Stimulated activated effector memory CD8-positive, alpha-beta T cell treated with anti-CD3 and anti-CD28 coated beads, Interleukin-12 subunit alpha, Interleukin-12 subunit beta, amount 100 ng/mL, for 72 hours (primary cell): Measurements from ENCODE around the gene XPNPEP2.

Experiments
- ATAC-seq: fragments of 150-1000 bp; cut with Tn5 transposase; 2 replicates; pipeline ENCODE4 v1.10.0; 2021
- DNase-seq, 2 donors: peaks; one replicate each; pipeline ENCODE4 v3.0.0; 2021 to 2022; ENCODE audit warnings: low spot score in 2 of 2
- H3K27ac Mint-ChIP-seq: one replicate; pipeline ENCODE4 v1.8.0; 2022; ENCODE audit warnings: mild to moderate bottlenecking, mixed read lengths
- H3K36me3 Mint-ChIP-seq: one replicate; pipeline ENCODE4 v1.8.0; 2022; ENCODE audit warnings: mild to moderate bottlenecking, mixed read lengths
- H3K4me1 Mint-ChIP-seq: one replicate; pipeline ENCODE4 v1.8.0; 2022; ENCODE audit warnings: mixed read lengths
- H3K4me3 Mint-ChIP-seq: one replicate; pipeline ENCODE4 v1.8.0; 2022; ENCODE audit warnings: mild to moderate bottlenecking, mixed read lengths
- H3K9me3 Mint-ChIP-seq: one replicate; pipeline ENCODE4 v1.8.0; 2022; ENCODE audit warnings: mixed read lengths

The XPNPEP2 gene

GRCh38 chrX:129706400-129707072 lies 32.2 kb upstream of the XPNPEP2 start:
- no peaks in the 10 kb centered on the region for H3K9me3 Mint-ChIP-seq
- H3K27ac Mint-ChIP-seq, result no peak overlapping the region
- no peak for DNase-seq
- no peak for ATAC-seq
- H3K36me3 Mint-ChIP-seq, result no peaks in the 10 kb centered on the region
- no peak overlapping the region for H3K4me3 Mint-ChIP-seq
- peaks cover 6% of the 10 kb centered on the region for H3K4me1 Mint-ChIP-seq

- Mint-ChIP-seq H3K27ac (no peak overlapping the region), H3K9me3 (no peaks in the 10 kb centered on the region), H3K36me3 (no peaks in the 10 kb centered on the region), H3K4me1 (no peaks in the 10 kb centered on the region), H3K4me3 (no peak overlapping the region)
- ATAC-seq (no peak), DNase-seq (no peak)
Observed at GRCh38 chrX:129714581-129714980, 24.2 kb upstream of the XPNPEP2 start.

DNA sequence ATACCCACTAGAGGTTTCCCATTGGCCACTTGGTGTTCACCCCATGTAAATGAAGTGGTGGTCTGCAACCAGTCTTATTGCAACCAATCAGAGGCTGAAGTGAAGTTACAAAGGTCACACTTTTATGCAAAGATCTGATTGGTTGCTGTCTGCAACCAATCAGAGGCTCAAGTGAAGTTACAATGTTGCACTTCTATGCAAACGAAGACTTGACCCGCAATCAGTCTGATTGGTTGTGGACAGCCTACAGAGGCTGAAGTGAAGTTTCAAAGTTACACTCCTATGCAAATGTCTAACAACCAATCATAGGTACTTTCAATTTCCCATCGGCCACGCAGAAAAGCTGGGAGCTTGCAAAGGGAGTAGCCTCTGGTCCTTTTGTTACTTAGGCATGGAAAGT lies 22.3 kb upstream of the XPNPEP2 start:
- Mint-ChIP-seq H3K4me1 (peaks cover 2% of the 10 kb centered on the region), H3K9me3 (no peaks in the 10 kb centered on the region), H3K27ac (no peak overlapping the region), H3K4me3 (no peak overlapping the region), H3K36me3 (no peaks in the 10 kb centered on the region)
- DNase-seq (no peak), ATAC-seq (no peak)

DNA sequence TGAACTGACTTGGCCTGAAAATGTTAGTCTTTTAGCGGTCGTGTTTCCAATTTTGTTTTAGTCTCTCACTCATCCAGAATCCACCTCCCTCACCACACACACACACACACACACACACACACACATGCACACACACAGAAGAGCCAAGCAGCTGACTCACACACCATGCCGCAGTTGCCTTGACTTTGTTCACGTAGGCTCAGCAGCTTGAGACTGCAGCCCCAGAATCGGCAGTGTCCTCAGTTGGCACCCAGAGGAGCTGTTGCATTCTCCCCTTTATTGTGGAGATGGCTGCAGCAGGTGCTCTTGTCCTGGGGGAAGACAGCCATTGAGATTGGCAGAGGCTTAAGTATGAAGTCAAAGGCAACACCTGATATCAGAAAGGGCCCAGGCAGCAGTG lies 20.9 kb upstream of the XPNPEP2 start:
- Mint-ChIP-seq H3K27ac (peak overlapping the region; percentile 58), H3K9me3 (no peaks in the 10 kb centered on the region)

DNA sequence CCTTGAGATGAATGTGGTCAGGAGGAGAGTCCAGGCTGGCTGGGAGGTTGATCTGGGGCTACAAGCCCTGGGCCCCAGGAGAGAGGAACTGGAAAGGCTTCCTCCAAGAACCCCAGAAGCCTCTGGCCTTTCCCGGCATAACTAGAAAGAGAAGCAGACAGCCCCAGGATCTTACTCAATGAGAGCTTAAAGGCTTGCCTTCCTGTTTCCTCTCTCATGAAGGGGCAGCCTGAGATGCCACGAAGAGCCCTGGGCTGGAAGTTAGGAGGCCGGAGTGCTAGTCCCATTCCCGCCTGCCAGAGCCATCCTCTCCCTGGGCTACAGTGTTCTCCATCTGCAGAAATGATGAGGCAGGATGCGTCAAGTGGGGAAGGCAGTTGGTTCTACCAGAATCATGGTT lies 20.1 kb upstream of the XPNPEP2 start:
- Mint-ChIP-seq H3K27ac (peak overlapping the region; percentile 58), H3K36me3 (no peaks in the 10 kb centered on the region), H3K4me3 (no peak overlapping the region), H3K4me1 (peaks cover 14% of the 10 kb centered on the region), H3K9me3 (no peaks in the 10 kb centered on the region)
- DNase-seq, result no peak
- ATAC-seq, result no peak

More for the DNA sequence above, 20.9 kb upstream of the XPNPEP2 start:
- Mint-ChIP-seq H3K4me3 (no peak overlapping the region), H3K36me3 (no peaks in the 10 kb centered on the region), H3K4me1 (peaks cover 14% of the 10 kb centered on the region)
- no peak for DNase-seq
- ATAC-seq, result no peak

DNA sequence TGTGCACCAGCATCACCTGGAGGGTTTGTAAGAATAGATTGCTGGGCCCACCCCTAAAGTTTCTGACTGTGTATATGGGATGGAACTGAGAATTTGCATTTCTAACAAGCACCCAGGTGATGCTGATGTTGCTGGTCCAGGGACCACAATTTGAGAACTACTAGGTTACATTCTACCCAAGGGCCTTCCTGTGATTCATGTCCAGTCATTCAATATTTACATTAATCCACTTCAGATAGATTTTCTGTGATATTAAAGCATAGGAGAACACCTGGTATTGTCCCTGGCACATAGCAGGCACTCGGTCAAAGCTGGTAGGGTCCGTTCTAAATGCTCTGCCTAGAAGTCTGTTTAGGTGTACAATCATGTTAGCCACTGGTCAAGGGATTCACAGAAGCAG lies 19.5 kb upstream of the XPNPEP2 start:
- no peak overlapping the region for H3K27ac Mint-ChIP-seq
- ATAC-seq, result no peak
- no peak for DNase-seq
- H3K36me3 Mint-ChIP-seq, result no peaks in the 10 kb centered on the region
- H3K4me3 Mint-ChIP-seq, result no peak overlapping the region
- peaks cover 15% of the 10 kb centered on the region for H3K4me1 Mint-ChIP-seq
- no peaks in the 10 kb centered on the region for H3K9me3 Mint-ChIP-seq

DNA sequence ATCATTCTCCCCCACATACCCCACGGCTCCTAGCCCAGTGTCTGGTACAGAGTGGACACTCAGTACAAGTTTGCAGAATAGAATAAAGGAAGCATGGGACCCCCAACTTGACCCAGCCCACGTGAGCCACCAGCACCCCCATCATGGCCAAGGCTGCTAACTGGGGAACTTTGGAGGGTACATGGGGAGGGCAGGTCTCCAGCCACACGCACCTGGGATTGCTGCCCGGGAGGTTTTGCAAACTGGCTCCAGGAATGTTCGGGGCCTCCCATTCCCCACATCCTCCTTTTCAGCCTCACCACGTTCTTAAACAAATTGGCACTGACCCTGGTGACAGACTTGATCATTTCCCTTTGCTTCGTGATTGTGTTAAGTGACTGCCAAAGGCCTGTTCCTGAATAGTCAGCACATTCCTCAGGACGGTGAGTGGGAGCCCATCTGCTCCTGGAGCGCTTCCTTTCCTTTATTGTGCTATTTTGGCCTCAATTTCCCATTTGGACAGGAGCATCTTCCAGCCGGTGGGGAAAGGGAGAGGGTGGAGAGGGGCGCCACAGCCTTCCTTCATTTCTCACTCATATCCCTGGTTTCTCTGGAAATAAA lies 18.7 kb upstream of the XPNPEP2 start:
- DNase-seq (no peak), ATAC-seq (no peak)
- Mint-ChIP-seq H3K4me3 (no peak overlapping the region), H3K27ac (no peak overlapping the region), H3K4me1 (peaks cover 20% of the 10 kb centered on the region), H3K9me3 (no peaks in the 10 kb centered on the region), H3K36me3 (no peaks in the 10 kb centered on the region)

GRCh38 chrX:129720741-129721140 lies 18.0 kb upstream of the XPNPEP2 start:
- H3K9me3 Mint-ChIP-seq, result no peaks in the 10 kb centered on the region
- H3K4me1 Mint-ChIP-seq, result peaks cover 20% of the 10 kb centered on the region
- no peak for DNase-seq
- no peak for ATAC-seq
- no peak overlapping the region for H3K4me3 Mint-ChIP-seq
- H3K27ac Mint-ChIP-seq, result no peak overlapping the region
- H3K36me3 Mint-ChIP-seq, result no peaks in the 10 kb centered on the region

- Mint-ChIP-seq H3K4me3 (no peak overlapping the region), H3K36me3 (no peaks in the 10 kb centered on the region), H3K9me3 (no peaks in the 10 kb centered on the region), H3K4me1 (peaks cover 25% of the 10 kb centered on the region), H3K27ac (peak overlapping the region; percentile 69)
- DNase-seq (no peak), ATAC-seq (no peak)
Observed at GRCh38 chrX:129721414-129721813, 17.4 kb upstream of the XPNPEP2 start.

DNA sequence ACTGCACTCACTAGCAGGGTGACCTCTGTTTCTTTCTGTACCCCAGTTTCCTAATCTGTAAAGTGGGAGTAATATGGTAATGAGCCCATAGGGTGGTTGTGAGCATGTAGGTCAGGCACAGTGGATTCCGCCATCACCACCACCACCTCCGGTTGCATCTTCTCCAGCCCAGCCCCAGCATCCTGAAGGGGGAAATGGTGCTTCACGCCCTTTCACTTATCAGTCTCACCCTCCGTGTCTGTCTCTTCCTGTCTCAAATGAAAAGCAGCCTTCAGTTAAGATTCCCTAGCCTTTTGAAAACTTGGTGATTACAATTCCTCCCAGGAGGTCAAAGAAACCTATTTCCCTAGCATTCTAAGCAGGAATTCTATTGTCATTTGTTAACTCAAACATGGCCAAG lies 16.9 kb upstream of the XPNPEP2 start:
- H3K4me1 Mint-ChIP-seq, result peaks cover 30% of the 10 kb centered on the region
- peak overlapping the region; percentile 69 for H3K27ac Mint-ChIP-seq
- no peak for ATAC-seq

DNA sequence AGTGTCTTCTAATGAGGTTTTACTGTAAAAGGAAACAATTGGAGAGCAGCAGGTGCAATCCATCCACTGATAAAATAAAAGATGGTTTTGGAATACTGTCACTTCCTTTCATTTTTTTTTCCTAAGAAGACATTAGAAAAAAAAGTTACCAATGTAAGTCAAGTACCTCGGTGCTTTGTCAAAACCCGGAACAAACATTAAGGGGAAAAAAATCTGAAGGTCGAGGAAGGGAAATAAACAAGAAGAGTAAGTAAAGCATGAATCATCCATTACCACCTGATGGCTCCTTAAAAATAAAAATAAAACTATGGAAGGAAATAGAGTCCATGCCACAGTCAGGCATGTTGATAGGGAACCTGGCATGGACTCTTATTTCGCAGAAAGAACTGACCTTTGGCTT lies 15.3 kb upstream of the XPNPEP2 start:
- ATAC-seq, result no peak
- no peaks in the 10 kb centered on the region for H3K36me3 Mint-ChIP-seq
- no peak for DNase-seq
- peaks cover 32% of the 10 kb centered on the region for H3K4me1 Mint-ChIP-seq
- no peak overlapping the region for H3K27ac Mint-ChIP-seq
- H3K9me3 Mint-ChIP-seq, result no peaks in the 10 kb centered on the region
- H3K4me3 Mint-ChIP-seq, result no peak overlapping the region

More for the DNA sequence above, 16.9 kb upstream of the XPNPEP2 start:
- no peaks in the 10 kb centered on the region for H3K36me3 Mint-ChIP-seq
- H3K9me3 Mint-ChIP-seq, result no peaks in the 10 kb centered on the region
- H3K4me3 Mint-ChIP-seq, result no peak overlapping the region
- no peak for DNase-seq

DNA sequence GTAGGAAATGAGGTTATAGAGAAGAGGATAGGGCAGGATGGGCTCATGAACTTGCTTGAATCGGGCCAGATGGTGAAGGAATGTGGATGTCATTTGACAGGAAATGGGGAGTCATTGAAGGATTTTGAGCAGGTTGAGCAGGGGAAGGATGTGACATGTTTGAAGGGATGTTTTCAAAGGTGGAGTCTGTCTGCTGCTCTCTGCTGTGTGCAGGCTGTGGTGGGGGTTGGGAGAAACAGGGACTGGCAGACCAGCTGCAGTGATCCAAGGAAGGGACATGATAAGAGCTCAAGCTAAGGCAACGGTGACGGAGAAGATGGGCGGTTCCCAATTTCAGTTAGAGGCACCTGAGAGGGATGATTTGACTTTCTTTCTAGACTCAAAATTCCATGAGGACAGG lies 14.0 kb upstream of the XPNPEP2 start:
- no peaks in the 10 kb centered on the region for H3K9me3 Mint-ChIP-seq
- no peak for ATAC-seq
- no peak overlapping the region for H3K4me3 Mint-ChIP-seq
- H3K4me1 Mint-ChIP-seq, result peaks cover 32% of the 10 kb centered on the region
- DNase-seq, result no peak
- no peak overlapping the region for H3K27ac Mint-ChIP-seq
- no peaks in the 10 kb centered on the region for H3K36me3 Mint-ChIP-seq

DNA sequence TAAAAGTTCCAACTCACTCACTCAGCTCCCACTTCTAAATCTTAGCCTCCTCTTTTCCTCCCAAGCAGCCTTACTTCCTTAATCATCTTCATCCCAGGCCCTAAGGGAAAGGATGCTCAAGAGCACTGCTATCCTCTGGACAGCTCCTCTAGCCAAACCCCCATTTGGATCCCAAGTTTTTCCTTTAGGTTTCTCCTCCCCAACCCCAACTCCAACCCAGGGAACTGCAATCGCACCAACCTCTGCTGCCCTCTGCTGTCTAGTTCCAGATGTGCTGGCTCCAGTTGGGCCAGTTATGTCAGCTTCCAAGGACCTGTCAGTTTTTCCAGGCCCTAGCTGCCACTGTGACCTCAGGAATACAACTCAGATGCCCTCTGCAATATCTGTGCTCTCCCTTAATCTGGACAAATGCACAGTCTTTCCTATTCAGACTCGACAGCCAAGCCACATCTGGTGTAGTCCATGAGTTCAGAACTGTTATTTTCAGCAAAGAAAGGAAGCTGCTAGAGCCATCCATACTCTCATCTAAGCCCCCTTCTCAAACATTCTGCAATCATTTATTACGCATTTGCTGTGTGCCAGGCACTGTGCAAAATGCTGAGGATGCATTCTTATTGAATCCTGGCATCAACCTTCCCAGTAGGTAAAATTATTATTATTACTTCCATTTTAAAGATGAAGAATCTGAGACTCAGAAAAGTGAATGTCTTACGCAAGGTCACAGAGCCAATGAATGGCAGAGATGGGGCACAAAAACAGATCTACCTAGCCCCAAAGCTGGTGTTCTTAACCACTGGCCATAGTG lies 12.3 kb upstream of the XPNPEP2 start:
- ATAC-seq (peak; percentile 37), DNase-seq (peak; percentile 24 to 58)
- Mint-ChIP-seq H3K4me3 (no peak overlapping the region), H3K4me1 (peaks cover 43% of the 10 kb centered on the region), H3K27ac (peak overlapping the region; percentile 58), H3K36me3 (no peaks in the 10 kb centered on the region), H3K9me3 (peaks cover 3% of the 10 kb centered on the region)

- no peak overlapping the region for H3K27ac Mint-ChIP-seq
- peaks cover 32% of the 10 kb centered on the region for H3K4me1 Mint-ChIP-seq
Observed at GRCh38 chrX:129728061-129728460, 10.7 kb upstream of the XPNPEP2 start.

GRCh38 chrX:129731228-129731627 lies 7.6 kb upstream of the XPNPEP2 start:
- ATAC-seq (no peak), DNase-seq (no peak)
- Mint-ChIP-seq H3K36me3 (no peaks in the 10 kb centered on the region), H3K4me1 (peaks cover 29% of the 10 kb centered on the region), H3K4me3 (no peak overlapping the region), H3K27ac (peak overlapping the region; percentile 30), H3K9me3 (peaks cover 4% of the 10 kb centered on the region)

More at GRCh38 chrX:129728061-129728460, 10.7 kb upstream of the XPNPEP2 start:
- H3K4me3 Mint-ChIP-seq, result no peak overlapping the region
- no peak for DNase-seq
- H3K9me3 Mint-ChIP-seq, result peaks cover 4% of the 10 kb centered on the region
- ATAC-seq, result no peak
- no peaks in the 10 kb centered on the region for H3K36me3 Mint-ChIP-seq

GRCh38 chrX:129732857-129733256 lies 5.9 kb upstream of the XPNPEP2 start:
- ATAC-seq, result no peak
- H3K27ac Mint-ChIP-seq, result no peak overlapping the region
- peaks cover 4% of the 10 kb centered on the region for H3K9me3 Mint-ChIP-seq
- H3K4me3 Mint-ChIP-seq, result no peak overlapping the region
- peaks cover 29% of the 10 kb centered on the region for H3K4me1 Mint-ChIP-seq
- H3K36me3 Mint-ChIP-seq, result no peaks in the 10 kb centered on the region
- no peak for DNase-seq
